HG03066 (cell line): ENCODE measurements around the gene CELSR3.

Source experiments
- ATAC-seq: cut with Tn5 transposase; IDR thresholded peaks from one replicate; pipeline ENCODE4 v1.9.1; 2021; ENCODE audit warnings: low read depth; ENCODE audit not compliant: unreplicated experiment

Gene CELSR3, protein sequence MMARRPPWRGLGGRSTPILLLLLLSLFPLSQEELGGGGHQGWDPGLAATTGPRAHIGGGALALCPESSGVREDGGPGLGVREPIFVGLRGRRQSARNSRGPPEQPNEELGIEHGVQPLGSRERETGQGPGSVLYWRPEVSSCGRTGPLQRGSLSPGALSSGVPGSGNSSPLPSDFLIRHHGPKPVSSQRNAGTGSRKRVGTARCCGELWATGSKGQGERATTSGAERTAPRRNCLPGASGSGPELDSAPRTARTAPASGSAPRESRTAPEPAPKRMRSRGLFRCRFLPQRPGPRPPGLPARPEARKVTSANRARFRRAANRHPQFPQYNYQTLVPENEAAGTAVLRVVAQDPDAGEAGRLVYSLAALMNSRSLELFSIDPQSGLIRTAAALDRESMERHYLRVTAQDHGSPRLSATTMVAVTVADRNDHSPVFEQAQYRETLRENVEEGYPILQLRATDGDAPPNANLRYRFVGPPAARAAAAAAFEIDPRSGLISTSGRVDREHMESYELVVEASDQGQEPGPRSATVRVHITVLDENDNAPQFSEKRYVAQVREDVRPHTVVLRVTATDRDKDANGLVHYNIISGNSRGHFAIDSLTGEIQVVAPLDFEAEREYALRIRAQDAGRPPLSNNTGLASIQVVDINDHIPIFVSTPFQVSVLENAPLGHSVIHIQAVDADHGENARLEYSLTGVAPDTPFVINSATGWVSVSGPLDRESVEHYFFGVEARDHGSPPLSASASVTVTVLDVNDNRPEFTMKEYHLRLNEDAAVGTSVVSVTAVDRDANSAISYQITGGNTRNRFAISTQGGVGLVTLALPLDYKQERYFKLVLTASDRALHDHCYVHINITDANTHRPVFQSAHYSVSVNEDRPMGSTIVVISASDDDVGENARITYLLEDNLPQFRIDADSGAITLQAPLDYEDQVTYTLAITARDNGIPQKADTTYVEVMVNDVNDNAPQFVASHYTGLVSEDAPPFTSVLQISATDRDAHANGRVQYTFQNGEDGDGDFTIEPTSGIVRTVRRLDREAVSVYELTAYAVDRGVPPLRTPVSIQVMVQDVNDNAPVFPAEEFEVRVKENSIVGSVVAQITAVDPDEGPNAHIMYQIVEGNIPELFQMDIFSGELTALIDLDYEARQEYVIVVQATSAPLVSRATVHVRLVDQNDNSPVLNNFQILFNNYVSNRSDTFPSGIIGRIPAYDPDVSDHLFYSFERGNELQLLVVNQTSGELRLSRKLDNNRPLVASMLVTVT (N-terminal part only)

DNA sequence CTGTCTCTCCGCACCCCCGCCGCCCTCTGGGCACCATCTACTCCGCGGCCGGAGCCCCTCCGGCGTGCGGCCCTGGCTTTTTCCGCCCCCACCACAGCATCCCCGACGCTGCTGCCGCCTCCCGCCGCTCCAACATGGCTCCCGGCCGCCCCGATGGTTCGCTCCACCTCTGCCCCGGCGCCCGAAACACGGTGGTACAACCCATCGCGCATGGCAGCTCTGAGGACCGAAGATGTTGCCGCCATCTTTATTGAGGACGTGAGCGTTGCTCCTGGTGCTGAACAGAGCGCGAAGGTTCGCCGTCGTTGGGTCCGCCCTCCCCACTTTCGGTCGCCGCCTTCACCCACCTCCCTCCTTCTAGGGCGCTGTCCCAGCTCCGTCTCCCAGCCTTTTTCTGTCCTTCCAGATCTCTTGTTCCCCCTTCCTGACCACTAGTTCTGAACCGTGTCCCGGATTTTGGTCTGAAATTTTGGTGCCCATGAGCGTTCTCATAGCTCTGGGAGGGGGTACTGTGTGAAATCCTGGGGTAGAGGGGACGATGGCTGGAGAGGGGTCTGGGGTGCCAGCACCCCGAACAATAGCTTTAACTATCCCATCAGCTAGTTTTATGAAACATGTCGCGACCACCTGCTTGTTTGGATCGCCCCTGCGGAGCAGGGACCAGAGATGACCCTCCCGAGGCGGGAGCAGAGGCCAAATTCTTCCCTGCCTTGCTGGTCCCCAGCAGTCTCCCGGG lies at the start of gene CELSR3:
Gene CELSR3 (minus strand): TSS at position 134 of the 736 bp plus-strand sequence. CDS start 252 bp downstream, outside the sequence.
- no peak for ATAC-seq

DNA sequence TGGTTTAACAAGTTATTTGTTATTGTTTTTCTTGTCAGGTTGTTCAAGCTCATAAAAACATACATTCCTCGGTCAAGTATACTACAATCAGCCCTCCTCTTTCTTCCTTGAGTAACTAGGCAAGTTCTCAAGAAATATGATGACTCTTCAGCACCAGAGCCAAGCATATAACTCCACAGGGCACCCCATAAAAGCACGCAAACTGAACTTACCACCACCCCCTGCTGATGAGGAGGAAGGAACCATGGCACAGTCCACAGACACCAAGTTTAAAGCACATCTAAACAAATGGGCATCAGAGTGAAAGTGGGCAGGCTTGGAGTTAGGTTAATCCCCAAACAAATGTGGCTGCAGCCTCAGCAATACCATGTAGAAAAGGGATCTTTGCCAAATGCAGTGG lies 49.0 kb upstream of the CELSR3 start:
- no peak for ATAC-seq

DNA sequence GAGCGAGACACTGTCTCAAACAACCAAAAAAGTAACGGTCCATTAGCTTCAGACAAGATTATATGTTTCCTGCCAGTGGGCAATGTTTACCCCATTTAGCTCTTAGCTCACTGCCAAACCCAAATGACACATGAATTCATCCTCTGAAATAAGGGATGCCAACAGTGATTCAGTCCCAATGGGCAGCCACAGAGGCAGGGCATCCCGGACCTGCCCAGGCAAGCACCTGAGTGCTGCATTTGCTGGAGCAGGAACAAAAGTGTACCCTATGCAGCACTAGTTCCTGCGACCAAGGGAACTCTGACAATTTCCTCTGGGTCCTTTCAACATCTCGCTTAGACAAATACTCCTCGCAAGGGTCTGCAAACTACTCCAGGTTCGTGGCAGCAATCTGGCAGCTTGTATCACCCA lies 46.4 kb upstream of the CELSR3 start:
- no peak for ATAC-seq

DNA sequence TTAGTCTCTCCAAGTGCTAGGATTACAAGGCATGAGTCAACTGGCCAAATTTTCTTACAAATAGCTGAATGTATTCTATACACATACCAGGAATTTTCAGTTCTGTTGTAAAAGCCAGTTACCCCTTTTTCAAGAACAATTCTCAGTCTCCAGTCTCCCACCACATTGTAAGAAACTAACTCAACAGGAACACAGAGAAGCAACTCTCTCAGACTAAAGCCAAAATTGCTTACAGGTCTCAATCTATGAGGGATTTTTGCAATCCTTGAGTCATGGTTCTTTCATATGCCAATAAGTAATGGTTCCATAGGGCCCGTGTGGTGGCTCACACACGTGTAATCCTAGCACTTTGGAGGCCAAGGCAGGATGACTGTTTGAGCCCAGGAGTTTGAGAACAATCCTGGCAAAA lies 45.8 kb upstream of the CELSR3 start:
- no peak for ATAC-seq

DNA sequence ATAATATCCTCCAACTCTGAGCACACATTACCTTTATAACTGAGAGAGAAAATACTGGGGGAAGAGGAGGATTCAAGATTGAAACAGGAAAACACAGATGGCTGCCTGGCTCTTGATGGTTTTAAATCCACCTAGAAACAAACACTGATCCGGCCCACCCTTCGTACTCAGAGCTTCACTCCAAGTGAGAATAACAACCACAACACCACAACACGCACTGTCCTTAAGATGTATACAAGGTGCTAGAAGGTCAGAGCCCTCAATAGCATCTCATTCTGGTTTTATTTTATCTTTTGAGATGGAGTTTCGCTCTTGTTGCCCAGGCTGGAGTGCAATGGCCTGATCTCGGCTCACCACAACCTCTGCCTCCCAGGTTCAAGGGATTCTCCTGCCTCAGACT lies 44.5 kb upstream of the CELSR3 start:
- ATAC-seq, result no peak

DNA sequence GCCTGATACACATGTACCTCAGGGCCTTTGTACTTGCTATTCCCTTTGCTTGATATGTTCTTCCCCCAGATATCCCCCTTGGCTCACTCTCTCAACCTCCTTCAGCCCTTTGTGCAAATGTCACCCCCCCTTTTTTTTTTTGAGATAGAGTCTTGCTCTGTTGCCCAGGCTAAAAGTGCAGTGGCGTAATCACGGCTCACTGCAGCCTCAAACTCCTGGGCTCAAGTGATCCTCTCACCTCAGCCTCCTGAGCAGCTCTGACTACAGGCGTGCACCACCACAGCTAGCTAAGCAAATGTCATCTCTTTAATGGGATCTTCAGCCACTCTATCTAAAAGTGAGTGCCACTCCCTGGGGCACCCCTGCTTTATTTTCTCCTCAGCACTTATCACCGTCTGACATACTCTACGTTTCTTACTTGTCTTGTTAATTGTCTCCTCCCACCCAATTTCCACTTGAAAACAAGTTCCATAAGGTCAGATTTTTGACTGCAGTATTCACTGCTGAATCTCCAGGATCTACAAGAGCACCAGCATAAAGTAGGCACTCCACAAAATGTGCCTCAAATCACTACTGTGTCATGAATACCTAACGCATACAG lies 39.7 kb upstream of the CELSR3 start:
- no peak for ATAC-seq

DNA sequence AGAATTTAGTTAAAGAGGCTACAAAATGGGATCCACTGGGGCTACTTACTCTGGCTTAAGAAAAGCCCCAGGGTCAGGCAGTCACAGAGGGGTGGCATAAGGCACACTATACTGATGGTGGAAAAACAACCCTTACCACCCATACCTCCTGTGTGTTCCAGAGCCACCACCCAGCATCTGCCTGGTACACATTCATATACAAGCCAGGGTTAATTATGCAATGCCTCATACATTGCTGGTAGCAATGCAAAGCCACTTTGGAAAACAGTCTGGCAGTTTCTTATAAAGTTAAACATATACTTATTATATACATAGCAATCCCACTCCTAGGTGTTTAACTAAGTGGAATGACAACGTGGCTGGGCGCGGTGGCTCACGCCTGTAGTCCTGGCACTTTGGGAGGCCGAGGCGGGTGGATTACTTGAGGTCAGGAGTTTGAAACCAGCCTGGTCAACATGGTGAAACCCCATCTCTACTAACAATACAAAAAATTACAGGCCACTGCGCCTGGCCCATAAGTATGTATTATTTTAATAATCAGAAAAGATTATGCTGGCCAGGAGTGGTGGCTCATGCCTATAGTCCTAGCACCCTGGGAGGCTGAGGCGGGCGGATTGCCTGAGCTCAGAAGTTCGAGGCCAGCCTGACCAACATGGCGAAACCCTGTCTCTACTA lies 38.2 kb upstream of the CELSR3 start:
- no peak for ATAC-seq

DNA sequence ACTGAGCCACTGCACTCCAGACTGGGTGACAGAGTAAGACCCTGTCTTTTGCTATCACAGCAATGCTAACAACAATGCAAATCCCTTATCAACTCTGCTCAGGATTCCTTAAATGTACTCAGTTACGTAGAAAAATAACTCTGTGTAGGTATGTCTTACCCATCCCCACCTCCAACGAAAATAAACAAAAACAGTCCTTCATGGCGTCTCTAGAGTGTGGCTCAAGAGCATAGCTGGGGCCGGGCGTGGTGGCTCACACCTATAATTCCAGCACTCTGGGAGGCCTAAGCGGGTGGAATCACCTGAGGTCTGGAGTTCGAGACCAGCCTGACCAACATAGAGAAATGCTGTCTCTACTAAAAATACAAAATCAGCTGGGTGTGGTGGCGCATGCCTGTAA lies 36.2 kb upstream of the CELSR3 start:
- ATAC-seq, result no peak

DNA sequence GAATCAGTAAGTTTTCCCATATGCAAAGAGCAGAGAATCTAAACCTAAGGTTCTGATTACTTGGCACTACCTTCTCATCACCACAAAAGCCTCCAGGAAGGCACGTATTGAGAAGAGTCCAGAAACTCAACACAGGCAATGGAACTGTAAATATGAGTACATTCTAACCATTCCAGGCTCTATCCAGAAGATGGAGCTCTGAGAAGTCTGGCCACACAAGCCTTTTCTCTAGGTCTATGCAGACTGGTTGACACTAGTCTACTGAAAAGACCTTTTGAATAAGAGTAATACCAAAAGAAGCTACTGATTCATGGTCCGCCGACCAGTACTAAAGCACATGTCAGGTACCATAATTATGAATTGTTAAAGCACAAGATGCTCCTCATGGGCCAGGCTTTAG lies 35.3 kb upstream of the CELSR3 start:
- ATAC-seq, result no peak

DNA sequence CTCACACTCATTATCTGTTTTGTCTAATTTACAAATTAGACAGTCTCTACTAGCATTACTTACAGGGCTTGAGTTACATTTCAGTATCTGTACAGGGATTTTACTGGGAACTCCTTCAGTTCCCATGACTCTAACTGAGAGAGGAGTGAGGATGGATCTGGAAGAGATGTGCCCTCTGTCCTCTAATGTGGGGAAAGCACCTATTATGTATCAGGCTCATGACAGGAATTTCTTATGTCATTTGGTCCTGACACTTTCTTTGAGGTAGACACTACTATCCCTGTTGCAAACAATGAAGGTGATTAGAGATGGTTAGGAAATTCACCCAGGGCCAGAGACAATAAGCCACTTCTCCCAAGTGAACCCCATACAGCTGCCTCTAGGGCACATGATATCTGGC lies 33.9 kb upstream of the CELSR3 start:
- ATAC-seq, result no peak

DNA sequence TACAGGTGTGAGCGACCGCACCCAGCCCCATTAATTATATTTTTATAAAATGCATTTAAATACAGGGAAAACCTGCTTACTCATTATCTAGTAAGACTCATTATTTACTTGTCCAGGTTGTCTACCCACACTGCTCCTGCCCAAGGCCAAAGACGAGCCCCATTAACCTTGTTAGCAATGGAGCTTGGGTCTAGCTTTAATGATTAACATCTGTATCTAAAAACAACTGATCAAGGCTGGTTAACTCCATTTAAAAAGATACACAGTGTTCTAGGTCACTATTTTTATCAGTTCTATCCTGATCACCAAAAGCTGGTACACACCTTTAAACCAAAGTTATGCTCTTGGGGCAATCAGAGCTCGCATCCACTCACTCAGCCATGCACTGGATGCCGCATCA lies 33.5 kb upstream of the CELSR3 start:
- ATAC-seq, result no peak

DNA sequence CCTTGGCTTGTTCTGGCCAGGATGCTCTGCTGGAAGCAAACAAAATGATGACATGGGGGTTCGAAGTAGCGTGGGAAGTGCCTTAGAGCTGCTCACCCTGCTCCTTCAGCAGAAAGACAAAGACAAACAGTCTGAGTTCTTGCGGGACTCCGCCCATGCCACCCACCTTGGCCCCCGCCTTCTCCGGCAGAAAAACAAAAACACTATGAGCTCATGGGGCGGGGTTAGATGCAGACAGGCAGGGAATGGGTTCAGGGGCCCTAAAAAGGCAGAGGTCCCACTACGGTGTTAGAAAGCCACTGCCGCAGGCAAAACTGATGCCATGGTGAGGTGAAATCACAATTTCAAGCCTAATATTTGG lies 32.7 kb upstream of the CELSR3 start:
- no peak for ATAC-seq

DNA sequence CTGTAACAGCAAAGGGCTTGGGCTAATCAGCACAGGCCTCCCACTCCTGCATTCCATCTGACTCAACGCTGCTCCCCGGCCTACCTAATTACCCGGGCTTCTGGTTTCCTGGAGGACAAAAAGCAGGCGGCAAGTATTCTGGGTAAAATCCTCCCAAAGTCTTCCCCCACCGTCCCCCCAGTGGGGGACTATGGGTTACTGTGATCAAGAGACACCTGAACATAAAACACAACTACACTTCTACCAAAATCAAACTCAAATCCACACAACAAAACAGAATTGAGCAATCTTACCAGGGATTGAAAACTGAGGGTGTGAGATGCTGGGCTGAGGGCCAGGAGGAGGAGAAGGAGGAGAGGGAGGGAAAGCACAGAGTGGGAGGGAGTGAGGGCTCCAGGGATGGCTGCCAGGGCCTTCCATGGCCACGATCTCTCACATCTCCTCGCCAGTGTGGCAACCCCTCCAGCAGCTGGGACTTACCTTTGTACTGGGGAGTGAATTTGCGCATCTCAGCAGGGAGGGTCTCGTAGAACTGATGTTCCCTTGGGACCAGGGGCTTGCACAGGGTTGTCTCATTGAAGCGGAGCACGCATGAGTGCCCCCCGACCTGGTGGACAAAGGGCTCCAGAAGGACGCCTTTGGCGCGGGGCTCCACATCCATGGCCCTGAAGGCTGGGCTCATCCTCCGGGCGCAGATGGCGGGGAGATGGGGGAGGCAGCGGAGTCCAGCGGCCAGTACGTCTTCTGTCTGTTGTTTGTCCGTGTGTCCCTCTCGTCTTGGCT lies 32.1 kb upstream of the CELSR3 start:
- no peak for ATAC-seq

DNA sequence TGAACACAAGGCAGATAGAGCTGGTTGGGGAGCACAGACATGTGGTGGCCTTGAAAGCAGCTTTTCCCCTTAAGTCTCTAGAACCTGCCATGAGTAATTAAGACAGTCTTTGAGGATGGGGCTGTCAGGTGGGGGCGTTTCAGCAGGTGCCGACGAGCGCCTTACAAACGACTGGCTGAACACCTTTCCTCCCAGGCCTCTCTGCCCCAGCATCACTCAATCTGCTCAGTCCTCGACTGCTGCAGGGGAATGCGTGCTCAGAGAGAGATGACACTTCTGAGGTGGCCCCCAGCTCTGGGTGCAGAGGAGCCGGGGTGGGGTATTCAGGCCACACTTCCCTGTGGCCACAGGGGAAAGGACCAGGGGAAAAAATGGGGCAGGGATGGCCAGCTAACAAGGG lies 31.1 kb upstream of the CELSR3 start:
- ATAC-seq, result no peak

DNA sequence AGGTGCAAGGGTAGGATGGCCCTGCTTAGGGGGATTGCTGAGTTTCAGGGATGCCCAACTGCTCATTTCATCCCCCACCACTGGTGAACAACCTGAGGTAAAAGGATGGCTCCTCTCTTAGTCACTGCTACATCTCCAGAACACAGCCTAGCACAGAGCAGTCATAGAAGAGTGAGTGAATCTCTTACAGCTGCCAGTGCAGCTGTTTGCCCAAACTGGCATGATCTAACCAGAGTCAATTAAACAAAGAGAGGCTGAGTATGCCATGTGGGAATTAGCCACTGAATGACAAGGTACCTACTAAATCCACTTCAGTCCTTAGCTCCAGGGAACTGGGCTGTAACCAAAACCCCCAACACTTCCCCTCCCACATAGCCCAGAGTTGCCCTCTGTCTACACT lies 29.9 kb upstream of the CELSR3 start:
- ATAC-seq, result no peak

DNA sequence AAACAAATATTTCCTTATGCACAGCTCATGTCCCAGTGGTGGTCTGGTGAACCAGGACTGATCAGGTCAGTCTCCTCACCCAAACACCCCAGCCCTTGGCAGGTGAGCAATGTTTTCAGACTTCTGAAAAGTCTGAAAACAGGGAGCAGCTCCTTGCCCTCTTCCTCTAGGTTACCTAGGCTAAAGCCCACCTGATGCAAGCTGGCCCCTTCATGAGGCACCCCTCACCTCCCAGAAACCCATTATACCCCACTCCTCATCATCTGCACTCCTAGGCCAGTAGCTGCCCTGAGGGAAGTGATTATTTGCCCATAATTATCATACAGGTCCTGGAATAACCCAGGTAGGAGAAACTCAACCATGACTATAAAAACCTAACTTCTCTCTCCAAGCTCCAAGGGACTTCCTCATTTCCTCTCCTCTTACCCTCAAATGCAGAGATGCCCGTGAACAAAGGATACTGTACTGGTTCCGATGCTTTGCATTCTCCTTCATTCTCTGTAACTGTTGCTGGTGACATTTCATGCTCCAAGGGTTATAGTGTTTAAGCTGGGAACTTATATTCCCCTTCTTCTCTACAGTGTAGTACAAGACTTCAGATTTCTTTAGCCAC lies 28.3 kb upstream of the CELSR3 start:
- no peak for ATAC-seq

DNA sequence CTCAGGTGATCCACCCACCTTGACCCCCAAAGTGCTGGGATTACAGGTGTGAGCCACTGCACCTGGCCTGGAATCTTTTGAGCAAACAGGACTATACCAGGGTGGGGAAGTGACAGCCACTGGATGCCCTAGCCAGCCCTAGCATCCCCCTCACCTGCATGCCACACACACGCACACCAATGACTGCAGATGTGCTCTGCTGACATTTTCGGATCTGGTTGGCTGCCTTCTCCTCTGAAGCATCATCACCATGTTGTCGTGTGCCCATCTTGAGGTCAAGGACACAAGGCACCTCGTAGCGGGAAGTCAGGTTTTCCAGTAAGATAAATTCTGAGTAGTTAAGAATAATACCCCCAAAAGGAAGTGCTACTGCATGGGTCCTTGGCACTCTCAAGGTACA lies 26.7 kb upstream of the CELSR3 start:
- no peak for ATAC-seq

DNA sequence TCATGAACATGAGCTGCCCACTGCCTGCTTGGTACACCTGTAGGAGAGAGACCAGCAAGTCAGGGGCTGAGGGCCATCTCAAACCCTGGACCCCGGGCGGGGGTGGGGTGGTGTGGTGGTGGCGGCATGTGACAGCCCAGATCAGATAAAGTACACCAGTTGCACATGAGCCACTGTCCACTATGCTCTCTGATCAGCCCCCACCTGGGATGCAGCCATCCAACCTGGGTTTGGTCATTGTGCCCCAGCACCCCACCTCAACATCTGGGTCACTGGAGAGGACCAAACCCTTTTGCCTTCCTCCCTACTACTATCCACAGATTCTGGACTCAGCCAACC lies 26.0 kb upstream of the CELSR3 start:
- no peak for ATAC-seq
